ENCODE results near the gene PTCHD4. TPM values are rescaled to one million over a fixed set of nuclear protein-coding genes. Genes with fewer than 3 reads are reported as not detected.

PTCHD4 gene
- total and polyA plus RNA-seq, 2 of the 13 experiments (the other 11 are each of a cell fraction or from before 2014, with no cell fraction given), result 28.4 to 32.9 TPM

DNA sequence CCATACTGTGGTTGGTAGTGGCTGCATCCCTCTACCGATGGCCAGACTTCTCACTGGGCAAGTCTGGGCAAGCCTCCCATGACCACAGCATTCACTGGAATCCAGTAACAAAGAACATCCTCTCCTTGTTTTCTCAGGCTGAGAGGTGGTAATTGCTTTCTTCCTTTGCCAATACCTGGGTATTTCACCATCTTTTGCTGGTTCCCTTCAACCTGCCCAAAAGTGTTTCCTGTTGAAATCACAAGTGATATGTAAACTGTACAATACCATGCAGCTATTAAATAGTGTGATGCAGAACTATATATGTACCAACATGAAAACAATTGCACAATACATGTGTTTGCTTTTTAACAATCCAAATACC is at the start of gene PTCHD4 (continued):
- TF ChIP-seq RBFOX2 (IDR thresholded peaks at IDR 0.05; ENCODE audit: low read depth, low read length), result peak; percentile 32
- TF ChIP-seq, protein P1, sequence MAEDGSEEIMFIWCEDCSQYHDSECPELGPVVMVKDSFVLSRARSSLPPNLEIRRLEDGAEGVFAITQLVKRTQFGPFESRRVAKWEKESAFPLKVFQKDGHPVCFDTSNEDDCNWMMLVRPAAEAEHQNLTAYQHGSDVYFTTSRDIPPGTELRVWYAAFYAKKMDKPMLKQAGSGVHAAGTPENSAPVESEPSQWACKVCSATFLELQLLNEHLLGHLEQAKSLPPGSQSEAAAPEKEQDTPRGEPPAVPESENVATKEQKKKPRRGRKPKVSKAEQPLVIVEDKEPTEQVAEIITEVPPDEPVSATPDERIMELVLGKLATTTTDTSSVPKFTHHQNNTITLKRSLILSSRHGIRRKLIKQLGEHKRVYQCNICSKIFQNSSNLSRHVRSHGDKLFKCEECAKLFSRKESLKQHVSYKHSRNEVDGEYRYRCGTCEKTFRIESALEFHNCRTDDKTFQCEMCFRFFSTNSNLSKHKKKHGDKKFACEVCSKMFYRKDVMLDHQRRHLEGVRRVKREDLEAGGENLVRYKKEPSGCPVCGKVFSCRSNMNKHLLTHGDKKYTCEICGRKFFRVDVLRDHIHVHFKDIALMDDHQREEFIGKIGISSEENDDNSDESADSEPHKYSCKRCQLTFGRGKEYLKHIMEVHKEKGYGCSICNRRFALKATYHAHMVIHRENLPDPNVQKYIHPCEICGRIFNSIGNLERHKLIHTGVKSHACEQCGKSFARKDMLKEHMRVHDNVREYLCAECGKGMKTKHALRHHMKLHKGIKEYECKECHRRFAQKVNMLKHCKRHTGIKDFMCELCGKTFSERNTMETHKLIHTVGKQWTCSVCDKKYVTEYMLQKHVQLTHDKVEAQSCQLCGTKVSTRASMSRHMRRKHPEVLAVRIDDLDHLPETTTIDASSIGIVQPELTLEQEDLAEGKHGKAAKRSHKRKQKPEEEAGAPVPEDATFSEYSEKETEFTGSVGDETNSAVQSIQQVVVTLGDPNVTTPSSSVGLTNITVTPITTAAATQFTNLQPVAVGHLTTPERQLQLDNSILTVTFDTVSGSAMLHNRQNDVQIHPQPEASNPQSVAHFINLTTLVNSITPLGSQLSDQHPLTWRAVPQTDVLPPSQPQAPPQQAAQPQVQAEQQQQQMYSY (CRISPR knock-in tag; IDR thresholded peaks at IDR 0.05), result peak; percentile 57; the same call in 1 of the 2 replicates
- no peak for TF ChIP-seq NONO (IDR thresholded peaks at IDR 0.05)
- TF ChIP-seq NONO (CRISPR knock-in tag; conservative IDR thresholded peaks at IDR 0.05), result no peak; the same call in 1 of the 2 replicates
- no peak for TF ChIP-seq ZFP37 (CRISPR knock-in tag; IDR thresholded peaks at IDR 0.05; ENCODE audit: borderline replicate concordance)
- TF ChIP-seq ZFY (CRISPR knock-in tag; IDR thresholded peaks at IDR 0.05), result no peak
- TF ChIP-seq IRF2 (CRISPR knock-in tag; IDR thresholded peaks at IDR 0.05), result peak; percentile 85
- 0 out of 2 replicates have a peak, but pooled peaks have one; percentile 18 for TF ChIP-seq SIX1 (CRISPR knock-in tag; IDR thresholded peaks at IDR 0.05; ENCODE audit: borderline replicate concordance)
- TF ChIP-seq ZNF672 (CRISPR knock-in tag; IDR thresholded peaks at IDR 0.05), result no peak
- TF ChIP-seq ZNF484 (CRISPR knock-in tag; IDR thresholded peaks at IDR 0.05; ENCODE audit: borderline replicate concordance, low read depth), result no peak
- no peak for TF ChIP-seq SRF (IDR thresholded peaks at IDR 0.05; ENCODE audit: low read depth, low read length)
- no peak for TF ChIP-seq MTA1 (CRISPR knock-in tag; IDR thresholded peaks at IDR 0.05; ENCODE audit: borderline replicate concordance)
- no peak for TF ChIP-seq ZNF615 (CRISPR knock-in tag; IDR thresholded peaks at IDR 0.05; ENCODE audit: borderline replicate concordance)
- TF ChIP-seq SP1 (IDR thresholded peaks at IDR 0.05), result no peak
- TF ChIP-seq SP1 (CRISPR knock-in tag; IDR thresholded peaks at IDR 0.05), result no peak; the same call in 1 of the 2 replicates
- no peak for TF ChIP-seq HOXA9 (CRISPR knock-in tag; IDR thresholded peaks at IDR 0.05; ENCODE audit: borderline replicate concordance)
- no peak for TF ChIP-seq ARID2 (CRISPR knock-in tag; IDR thresholded peaks at IDR 0.05; ENCODE audit: borderline replicate concordance)
- TF ChIP-seq REPIN1 (CRISPR knock-in tag; IDR thresholded peaks at IDR 0.05; ENCODE audit: borderline replicate concordance, low read depth), result peak; percentile 23; the same call in 1 of the 2 replicates
- peak; percentile 45; the same call in 1 of the 2 replicates for TF ChIP-seq PHF21A (CRISPR knock-in tag; IDR thresholded peaks at IDR 0.05)
- TF ChIP-seq SIX4 (CRISPR knock-in tag; IDR thresholded peaks at IDR 0.05), result peak; percentile 51; the same call in 1 of the 2 replicates
- TF ChIP-seq KDM1A (CRISPR knock-in tag; IDR thresholded peaks at IDR 0.05), result peak; percentile 63; the same call in 1 of the 2 replicates
- TF ChIP-seq ATAD3A (CRISPR knock-in tag; IDR thresholded peaks at IDR 0.05), result no peak
- TF ChIP-seq, protein P2, sequence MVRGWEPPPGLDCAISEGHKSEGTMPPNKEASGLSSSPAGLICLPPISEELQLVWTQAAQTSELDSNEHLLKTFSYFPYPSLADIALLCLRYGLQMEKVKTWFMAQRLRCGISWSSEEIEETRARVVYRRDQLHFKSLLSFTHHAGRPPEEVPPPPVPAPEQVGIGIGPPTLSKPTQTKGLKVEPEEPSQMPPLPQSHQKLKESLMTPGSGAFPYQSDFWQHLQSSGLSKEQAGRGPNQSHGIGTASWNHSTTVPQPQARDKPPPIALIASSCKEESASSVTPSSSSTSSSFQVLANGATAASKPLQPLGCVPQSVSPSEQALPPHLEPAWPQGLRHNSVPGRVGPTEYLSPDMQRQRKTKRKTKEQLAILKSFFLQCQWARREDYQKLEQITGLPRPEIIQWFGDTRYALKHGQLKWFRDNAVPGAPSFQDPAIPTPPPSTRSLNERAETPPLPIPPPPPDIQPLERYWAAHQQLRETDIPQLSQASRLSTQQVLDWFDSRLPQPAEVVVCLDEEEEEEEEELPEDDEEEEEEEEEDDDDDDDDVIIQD (CRISPR knock-in tag; IDR thresholded peaks at IDR 0.05; ENCODE audit: low read depth), result peak; percentile 47; the same call in 1 of the 2 replicates
- TF ChIP-seq PHF20 (CRISPR knock-in tag; IDR thresholded peaks at IDR 0.05), result no peak
- TF ChIP-seq MED13 (CRISPR knock-in tag; IDR thresholded peaks at IDR 0.05), result no peak
- no peak for TF ChIP-seq XRCC5 (optimal IDR thresholded peaks at IDR 0.05; ENCODE audit: low read length)
- TF ChIP-seq RFXAP (CRISPR knock-in tag; IDR thresholded peaks at IDR 0.05; ENCODE audit: borderline replicate concordance), result no peak
- TF ChIP-seq FOXA1 (IDR thresholded peaks at IDR 0.05), result no peak
- peak; percentile 76 for TF ChIP-seq FOXA1 (CRISPR knock-in tag; IDR thresholded peaks at IDR 0.05)

All from HepG2 (cell line).